Measurements from ENCODE around the gene PET117. TPM values are rescaled to one million over a fixed set of nuclear protein-coding genes. Genes with fewer than 3 reads are reported as not detected.
A peak's percentile ranks its signal among the peaks of the same experiment; 100 is the strongest.

The PET117 gene
- total RNA-seq, 1 experiment from 2014 or later, result 30.9 TPM

DNA sequence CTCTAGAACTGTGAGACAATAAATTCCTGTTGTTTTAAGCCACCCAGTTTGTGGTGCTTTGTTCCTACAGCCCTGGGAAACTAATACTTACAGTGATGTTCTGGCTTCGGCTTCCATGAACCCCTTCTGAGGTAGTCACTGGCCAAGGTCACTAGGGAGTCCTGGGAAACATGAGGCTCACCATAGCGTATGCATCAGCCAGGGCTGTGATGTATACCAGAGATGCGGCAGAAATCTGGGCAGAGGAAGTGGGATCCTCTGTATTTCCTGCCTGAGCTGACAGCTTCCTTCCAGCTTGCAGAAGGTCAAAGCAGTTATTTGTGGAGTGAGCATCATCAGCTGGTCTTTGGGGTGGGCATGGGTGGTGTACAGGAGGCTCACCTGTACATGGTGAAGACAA, 27.9 kb downstream of the PET117 start:
- H3K36me3 Mint-ChIP-seq (ENCODE audit: insufficient read depth, unreplicated experiment), result peaks cover 95% of the 10 kb centered on the region
- no TSS peak for BruUV-seq (replicated peaks)

DNA sequence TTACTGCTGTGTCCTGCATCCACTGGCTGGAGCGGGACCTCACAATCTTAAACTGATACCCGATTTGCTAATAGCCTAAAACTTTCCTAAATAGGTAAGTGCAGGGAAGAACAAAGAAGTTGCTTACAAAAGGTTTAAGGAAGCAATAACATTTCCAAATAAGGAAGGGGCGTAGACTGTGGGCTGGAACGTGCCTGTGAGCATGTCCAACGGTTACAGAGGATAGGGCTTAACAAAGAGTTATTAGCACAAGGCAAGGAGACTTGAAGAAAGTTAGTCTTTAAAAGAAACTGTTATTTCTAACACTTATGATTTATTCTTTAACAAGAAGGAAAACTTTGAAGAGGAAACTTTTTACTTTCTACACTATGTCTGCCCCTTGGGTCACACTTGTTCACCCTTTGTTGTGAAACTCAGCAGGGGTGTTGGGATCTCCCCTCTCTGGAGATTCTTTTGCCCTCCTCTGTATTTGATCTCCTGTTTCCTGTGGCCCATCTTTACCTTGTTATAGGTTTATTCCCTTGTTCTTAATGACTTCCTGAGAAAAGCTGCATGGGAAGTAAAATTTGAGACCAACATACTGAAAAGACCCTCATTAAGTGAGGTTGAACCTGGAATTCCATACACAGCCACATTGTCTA, 28.7 kb downstream of the PET117 start:
- no peak overlapping the region for H3K27ac Mint-ChIP-seq (ENCODE audit: unreplicated experiment)

More for the DNA sequence above, 27.9 kb downstream of the PET117 start:
- H3K9me3 Mint-ChIP-seq (ENCODE audit: unreplicated experiment), result no peaks in the 10 kb centered on the region
- Histone ChIP-seq H3K4me3 (ENCODE audit: low read depth, low read length) (no peak overlapping the region), H3K36me3 (ENCODE audit: control insufficient read depth, insufficient read depth, low read length) (peaks cover 10% of the 10 kb centered on the region), H3K4me1 (0 out of 2 replicates have a peak, but pooled peaks cover 4% of the 10 kb centered on the region), H3K9me3 (no peaks in the 10 kb centered on the region), H3K27me3 (replicated peaks; ENCODE audit: control insufficient read depth, insufficient read depth, low read length) (no peaks in the 10 kb centered on the region)
- peaks cover 53% of the 10 kb centered on the region for H3K4me1 Mint-ChIP-seq (ENCODE audit: low read depth, unreplicated experiment)
- intact Hi-C loops (cut with micrococcal nuclease; ENCODE audit: unreplicated experiment), result no loop called here
- no peak overlapping the region for H3K4me3 Mint-ChIP-seq (ENCODE audit: unreplicated experiment)
- peak overlapping the region; percentile 16 for H3K27ac Mint-ChIP-seq (ENCODE audit: unreplicated experiment)
- ChIA-PET POLR2A (no interaction called here), CTCF (no interaction called here)
- TF ChIP-seq, protein P1, sequence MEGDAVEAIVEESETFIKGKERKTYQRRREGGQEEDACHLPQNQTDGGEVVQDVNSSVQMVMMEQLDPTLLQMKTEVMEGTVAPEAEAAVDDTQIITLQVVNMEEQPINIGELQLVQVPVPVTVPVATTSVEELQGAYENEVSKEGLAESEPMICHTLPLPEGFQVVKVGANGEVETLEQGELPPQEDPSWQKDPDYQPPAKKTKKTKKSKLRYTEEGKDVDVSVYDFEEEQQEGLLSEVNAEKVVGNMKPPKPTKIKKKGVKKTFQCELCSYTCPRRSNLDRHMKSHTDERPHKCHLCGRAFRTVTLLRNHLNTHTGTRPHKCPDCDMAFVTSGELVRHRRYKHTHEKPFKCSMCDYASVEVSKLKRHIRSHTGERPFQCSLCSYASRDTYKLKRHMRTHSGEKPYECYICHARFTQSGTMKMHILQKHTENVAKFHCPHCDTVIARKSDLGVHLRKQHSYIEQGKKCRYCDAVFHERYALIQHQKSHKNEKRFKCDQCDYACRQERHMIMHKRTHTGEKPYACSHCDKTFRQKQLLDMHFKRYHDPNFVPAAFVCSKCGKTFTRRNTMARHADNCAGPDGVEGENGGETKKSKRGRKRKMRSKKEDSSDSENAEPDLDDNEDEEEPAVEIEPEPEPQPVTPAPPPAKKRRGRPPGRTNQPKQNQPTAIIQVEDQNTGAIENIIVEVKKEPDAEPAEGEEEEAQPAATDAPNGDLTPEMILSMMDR (IDR thresholded peaks at IDR 0.05; ENCODE audit: insufficient read depth in 1 of 2, low read depth in 1 of 2, low read length in 1 of 2, severe bottlenecking in 1 of 2, unreplicated experiment in 1 of 2), result no peak
- H3K27me3 Mint-ChIP-seq (ENCODE audit: insufficient read depth, unreplicated experiment), result no peaks in the 10 kb centered on the region
- DNase-seq, result no peak

DNA sequence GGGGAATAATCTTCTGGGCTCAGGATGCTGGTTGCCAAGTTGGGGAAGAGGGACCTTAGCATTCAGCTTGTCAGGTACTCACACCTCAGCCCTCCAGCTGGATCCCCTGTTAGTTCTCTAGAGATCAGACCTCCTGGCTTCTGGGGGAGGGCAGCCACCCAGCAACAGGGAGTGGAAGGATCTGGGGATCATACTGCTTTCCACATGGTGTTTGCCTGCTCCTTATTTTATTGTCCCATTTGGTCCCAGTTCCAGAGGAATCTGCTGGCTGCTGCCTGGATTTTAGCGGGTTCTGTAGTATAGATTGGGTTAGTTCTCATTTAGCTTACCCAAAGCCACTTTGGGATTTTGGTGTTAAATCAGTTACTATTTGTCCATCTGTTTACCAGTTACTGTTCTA, 29.3 kb downstream of the PET117 start:
- TF ChIP-seq, protein P1 (IDR thresholded peaks at IDR 0.05; ENCODE audit: insufficient read depth in 1 of 2, low read depth in 1 of 2, low read length in 1 of 2, severe bottlenecking in 1 of 2, unreplicated experiment in 1 of 2), result no peak
- Mint-ChIP-seq H3K9me3 (ENCODE audit: unreplicated experiment) (no peaks in the 10 kb centered on the region), H3K4me3 (ENCODE audit: unreplicated experiment) (no peak overlapping the region), H3K27me3 (ENCODE audit: insufficient read depth, unreplicated experiment) (no peaks in the 10 kb centered on the region), H3K36me3 (ENCODE audit: insufficient read depth, unreplicated experiment) (peaks cover 95% of the 10 kb centered on the region), H3K27ac (ENCODE audit: unreplicated experiment) (no peak overlapping the region), H3K4me1 (ENCODE audit: low read depth, unreplicated experiment) (peaks cover 50% of the 10 kb centered on the region)
- ChIA-PET POLR2A (no interaction called here), CTCF (no interaction called here)
- Histone ChIP-seq H3K36me3 (ENCODE audit: control insufficient read depth, insufficient read depth, low read length) (peaks cover 10% of the 10 kb centered on the region), H3K27me3 (replicated peaks; ENCODE audit: control insufficient read depth, insufficient read depth, low read length) (no peaks in the 10 kb centered on the region), H3K4me3 (ENCODE audit: low read depth, low read length) (no peak overlapping the region), H3K9me3 (no peaks in the 10 kb centered on the region), H3K4me1 (0 out of 2 replicates have a peak, but pooled peaks cover 4% of the 10 kb centered on the region)
- intact Hi-C loops (cut with micrococcal nuclease; ENCODE audit: unreplicated experiment), result no loop called here
- no peak for DNase-seq
- BruUV-seq (replicated peaks), result no TSS peak

More for the DNA sequence above, 28.7 kb downstream of the PET117 start:
- H3K4me1 ChIP-seq, result 0 out of 2 replicates have a peak, but pooled peaks cover 4% of the 10 kb centered on the region
- no peaks in the 10 kb centered on the region for H3K27me3 ChIP-seq (replicated peaks; ENCODE audit: control insufficient read depth, insufficient read depth, low read length)
- H3K4me3 Mint-ChIP-seq (ENCODE audit: unreplicated experiment), result no peak overlapping the region
- H3K9me3 Mint-ChIP-seq (ENCODE audit: unreplicated experiment), result no peaks in the 10 kb centered on the region
- H3K4me1 Mint-ChIP-seq (ENCODE audit: low read depth, unreplicated experiment), result peaks cover 53% of the 10 kb centered on the region
- intact Hi-C loops (cut with micrococcal nuclease; ENCODE audit: unreplicated experiment), result no loop called here
- H3K36me3 ChIP-seq (ENCODE audit: control insufficient read depth, insufficient read depth, low read length), result peaks cover 10% of the 10 kb centered on the region
- ChIA-PET CTCF (no interaction called here), POLR2A (no interaction called here)
- H3K4me3 ChIP-seq (ENCODE audit: low read depth, low read length), result no peak overlapping the region
- peaks cover 95% of the 10 kb centered on the region for H3K36me3 Mint-ChIP-seq (ENCODE audit: insufficient read depth, unreplicated experiment)
- no peak for DNase-seq
- no peaks in the 10 kb centered on the region for H3K9me3 ChIP-seq
- no peaks in the 10 kb centered on the region for H3K27me3 Mint-ChIP-seq (ENCODE audit: insufficient read depth, unreplicated experiment)
- TF ChIP-seq, protein P1 (IDR thresholded peaks at IDR 0.05; ENCODE audit: insufficient read depth in 1 of 2, low read depth in 1 of 2, low read length in 1 of 2, severe bottlenecking in 1 of 2, unreplicated experiment in 1 of 2), result no peak
- BruUV-seq (replicated peaks), result no TSS peak
